Panc1 (cell line): ENCODE results near the gene TIMM44. TPM values are rescaled to one million over a fixed set of nuclear protein-coding genes. Genes with fewer than 3 reads are reported as not detected.

ENCODE experiments used
- ATAC-seq: fragments of 200-7000 bp; cut with Tn5 transposase; 2 replicates; pipeline ENCODE4 v1.9.1; 2020; ENCODE audit warnings: mild to moderate bottlenecking, moderate library complexity
- BruUV-seq: library from RNA; stranded (reverse); fragments of 400-500 nt; replicated peaks from 2 replicates; lab custom pipeline; 2021; lab: Mats Ljungman, UMichigan
- CTCF ChIA-PET: fragments of 300-600 bp; sonication (Branson Sonifier 250); formaldehyde crosslinking; loops from one replicate; lab custom pipeline; 2022; ENCODE audit warnings: antibody characterized with exemption; lab: Charles Lee
- POLR2A ChIA-PET: fragments of 300-600 bp; sonication (Branson Sonifier 250); formaldehyde crosslinking; loops from one replicate; lab custom pipeline; 2022; ENCODE audit warnings: antibody characterized with exemption; lab: Charles Lee
- DNase-seq: peaks from one replicate; pipeline ENCODE4 v3.0.0-alpha.2; 2010; ENCODE audit warnings: low read depth, low spot score
- H3K27ac ChIP-seq: 2 replicates; pipeline ENCODE4 v1.5.1; 2011; ENCODE audit warnings: mild to moderate bottlenecking, low read length, inconsistent platforms
- H3K27me3 ChIP-seq: fragments of 200-500 bp; sonication (Bioruptor generic); 2 replicates; pipeline ENCODE4 v1.6.0; 2014; ENCODE audit warnings: low read length, inconsistent platforms; ENCODE audit not compliant: control insufficient read depth, insufficient read depth
- H3K36me3 ChIP-seq: fragments of 200-500 bp; sonication (Bioruptor generic); 2 replicates; pipeline ENCODE4 v1.5.1; 2014; ENCODE audit warnings: inconsistent platforms, mild to moderate bottlenecking, low read length, moderate library complexity; ENCODE audit not compliant: control insufficient read depth, insufficient read depth
- H3K4me1 ChIP-seq: 2 replicates; pipeline ENCODE4 v1.5.1; 2011; ENCODE audit warnings: inconsistent platforms, mild to moderate bottlenecking, low read length, moderate library complexity; ENCODE audit not compliant: control insufficient read depth, insufficient read depth
- H3K4me3 ChIP-seq, 2 experiments: 2 replicates each; pipeline ENCODE4 v1.5.1; 2011 to 2012; ENCODE audit warnings: low read depth in 2 of 2, low read length in 2 of 2, mild to moderate bottlenecking in 2 of 2, inconsistent platforms in 1 of 2, moderate library complexity in 1 of 2
- H3K9me3 ChIP-seq: fragments of 200-500 bp; sonication (Bioruptor generic); 2 replicates; pipeline ENCODE4 v1.5.1; 2014; ENCODE audit warnings: low read depth, mild to moderate bottlenecking, inconsistent platforms, low read length, moderate library complexity; ENCODE audit not compliant: control insufficient read depth, insufficient read depth
- CTCF ChIP-seq: fragments of 450-650 bp; IDR thresholded peaks from 2 replicates; pipeline ENCODE4 v1.5.1; 2017; ENCODE audit warnings: mild to moderate bottlenecking
- POLR2AphosphoS5 ChIP-seq: IDR thresholded peaks from 2 replicates; pipeline ENCODE4 v1.6.1; 2012; ENCODE audit warnings: mild to moderate bottlenecking, low read depth, low read length, moderate library complexity
- REST ChIP-seq, 2 experiments: IDR thresholded peaks; 2 replicates each; pipeline ENCODE4 v1.6.1; 2011 to 2012; ENCODE audit warnings: low read depth in 2 of 2, control low read depth in 1 of 2, low read length in 1 of 2, mild to moderate bottlenecking in 1 of 2, moderate library complexity in 1 of 2; ENCODE audit not compliant: insufficient read depth in 1 of 2
- SIN3A ChIP-seq: IDR thresholded peaks from 2 replicates; pipeline ENCODE4 v1.6.1; 2012; ENCODE audit warnings: low read depth, mild to moderate bottlenecking, low read length, moderate library complexity, borderline replicate concordance; ENCODE audit not compliant: insufficient read depth
- TCF7L2 ChIP-seq: IDR thresholded peaks from 2 replicates; pipeline ENCODE4 v1.6.1; 2011; ENCODE audit warnings: mild to moderate bottlenecking, low read depth, low read length, inconsistent platforms
- in situ Hi-C: cut with HindIII; loops from 2 replicates; pipeline ENCODE4 v1.10.0; 2016; ENCODE audit warnings: low sequenced_read_pairs, low pct_unique_long_range_greater_than_20kb
- intact Hi-C: fragments of 100-400 bp; cut with micrococcal nuclease; formaldehyde crosslinking; loops from one replicate; pipeline ENCODE4 v1.10.0; 2022; ENCODE audit not compliant: unreplicated experiment
- total RNA-seq: library from RNA; stranded (reverse); gene quantifications from one replicate; pipeline ENCODE4 v1.2.1, GENCODE V29; 2021; ENCODE audit not compliant: unreplicated experiment

Gene TIMM44
- total RNA-seq, 1 experiment from 2014 or later, result 105 TPM

GRCh38 chr19:7915250-7916102 lies 28.0 kb downstream of the TIMM44 start:
- H3K27me3 ChIP-seq, result no peaks in the 10 kb centered on the region
- in situ Hi-C loops, result no loop called here
- H3K4me1 ChIP-seq, result peaks cover 10% of the 10 kb centered on the region
- intact Hi-C loops, result no loop called here
- H3K27ac ChIP-seq, result peak overlapping the region; percentile 48; the same call in 1 of the 2 replicates
- DNase-seq (no peak), ATAC-seq (no peak)
- no peaks in the 10 kb centered on the region for H3K9me3 ChIP-seq
- CTCF ChIA-PET, result no interaction called here
- POLR2A ChIA-PET, result no interaction called here
- BruUV-seq, result no TSS peak
- H3K4me3 ChIP-seq, result peak overlapping the region; percentile 42 to 61
- TF ChIP-seq TCF7L2 (no peak), REST (IDR thresholded peaks at IDR 0.05; ENCODE audit: insufficient read depth in 1 of 2, low read depth in 2 of 2, low read length in 1 of 2) (no peak), SIN3A (no peak), POLR2AphosphoS5 (no peak), CTCF (no peak)
- no peaks in the 10 kb centered on the region; the same call in 1 of the 2 replicates for H3K36me3 ChIP-seq

- peak within 1 kb of the TSS in 1 of 2 experiments; percentile 42; a peak in 2 of 4 replicates for H3K4me3 ChIP-seq
- TF ChIP-seq SIN3A, result no peak
- TF ChIP-seq REST (IDR thresholded peaks at IDR 0.05; ENCODE audit: insufficient read depth in 1 of 2, low read depth in 2 of 2, low read length in 1 of 2), result no peak
- no peak for TF ChIP-seq POLR2AphosphoS5
- no peak for TF ChIP-seq CTCF
- TF ChIP-seq TCF7L2, result no peak
- ATAC-seq (no peak), DNase-seq (no peak)
- in situ Hi-C loops, result no loop called here
- ChIA-PET POLR2A (no interaction called here), CTCF (no interaction called here)
- H3K27ac ChIP-seq, result peak within 1 kb of the TSS; percentile 48; the same call in 1 of the 2 replicates
- intact Hi-C loops, result no loop called here
- no peaks in the 10 kb centered on the region for H3K9me3 ChIP-seq
- peaks cover 10% of the 10 kb centered on the region for H3K4me1 ChIP-seq
- no peaks in the 10 kb centered on the region; the same call in 1 of the 2 replicates for H3K36me3 ChIP-seq
- H3K27me3 ChIP-seq, result no peaks in the 10 kb centered on the region
- no TSS peak for BruUV-seq
These were observed 28.8 kb downstream of the TIMM44 start, which contains the start of gene TGFBR3L for GRCh38 chr19:7914598-7915045. TGFBR3L (plus strand) TSS chr19:7914830.
